HCT116 (cell line): ENCODE measurements around the gene WASL.
A peak's percentile ranks its signal among the peaks of the same experiment; 100 is the strongest.

Experiments
- CTCF ChIP-seq, 3 experiments: fragments of 200-600 bp in 1 of 3; sonication (generic) in 1 of 3; IDR thresholded peaks in 2 of 3; conservative IDR thresholded peaks in 1 of 3; 2 replicates each; pipeline ENCODE4 v1.5.1; 2012 to 2017; ENCODE audit warnings: low read depth in 2 of 3, low read length in 2 of 3, antibody characterized with exemption in 1 of 3, borderline replicate concordance in 1 of 3, control low read depth in 1 of 3, mild to moderate bottlenecking in 1 of 3, mixed read lengths in 1 of 3, mixed run types in 1 of 3, moderate library complexity in 1 of 3; ENCODE audit not compliant: insufficient read depth in 1 of 3
- EZH2 ChIP-seq: fragments of 200-600 bp; sonication (generic); IDR thresholded peaks from 2 replicates; pipeline ENCODE4 v1.6.1; 2017; ENCODE audit warnings: antibody characterized with exemption, mixed run types
- FOSL1 ChIP-seq: IDR thresholded peaks from 2 replicates; pipeline ENCODE4 v1.6.1; 2012; ENCODE audit warnings: low read depth

GRCh38 chr7:123769371-123769770, 20.6 kb upstream of the WASL start:
- TF ChIP-seq CTCF (IDR thresholded peaks at IDR 0.05 in 2 of 3, conservative IDR thresholded peaks at IDR 0.05 in 1 of 3; ENCODE audit: borderline replicate concordance in 1 of 3, insufficient read depth in 1 of 3, low read depth in 2 of 3, low read length in 2 of 3), result no peak
- peak; percentile 53 for TF ChIP-seq FOSL1
- no peak for TF ChIP-seq EZH2
